Heart left ventricle (tissue), 16 donors: ENCODE measurements around the gene MAML3. TPM values are rescaled to one million over a fixed set of nuclear protein-coding genes. Genes with fewer than 3 reads are reported as not detected.

Source experiments
- ATAC-seq, 4 donors: fragments of 200-7000 bp; cut with Tn5 transposase; one replicate each; pipeline ENCODE4 v1.9.1; 2020 to 2022; ENCODE audit warnings: moderate library complexity in 4 of 4, mild to moderate bottlenecking in 3 of 4, moderate number of reproducible peaks in 1 of 4
- DNase-seq, 5 donors: peaks; one replicate each; pipeline ENCODE4 v3.0.0-alpha.2; 2020
- H3K27ac ChIP-seq, 12 donors: fragments of 200-600 bp; sonication (generic) in 4 of 12; one replicate each; pipeline versions ENCODE4 v1.5.0 to v1.8.0; 2016 to 2022; ENCODE audit warnings: mild to moderate bottlenecking in 2 of 12
- H3K27me3 ChIP-seq, 9 donors: fragments of 200-600 bp; sonication (generic) in 2 of 9; one replicate each; pipeline versions ENCODE4 v1.5.1 to v1.8.0; 2016 to 2022; ENCODE audit warnings: mild to moderate bottlenecking in 3 of 9
- H3K36me3 ChIP-seq, 9 donors: fragments of 200-600 bp; sonication (generic) in 2 of 9; one replicate each; pipeline versions ENCODE4 v1.5.0 to v1.8.0; 2018 to 2022; ENCODE audit warnings: mild to moderate bottlenecking in 2 of 9
- H3K4me1 ChIP-seq, 12 donors: fragments of 200-600 bp; sonication (generic) in 4 of 12; one replicate each; pipeline versions ENCODE4 v1.5.0 to v1.8.0; 2016 to 2022; ENCODE audit warnings: mild to moderate bottlenecking in 3 of 12
- H3K4me3 ChIP-seq, 12 donors: fragments of 200-600 bp; sonication (generic) in 4 of 12; one replicate each; pipeline versions ENCODE4 v1.5.0 to v1.8.0; 2017 to 2022; ENCODE audit warnings: mild to moderate bottlenecking in 9 of 12, moderate library complexity in 4 of 12
- H3K9me3 ChIP-seq, 12 donors: fragments of 200-600 bp; sonication (generic) in 4 of 12; one replicate each; pipeline versions ENCODE4 v1.5.0 to v1.8.0; 2016 to 2022; ENCODE audit warnings: mild to moderate bottlenecking in 1 of 12
- CTCF ChIP-seq, 12 donors: fragments of 200-600 bp; sonication (generic) in 4 of 12; IDR thresholded peaks; one replicate each; pipeline versions ENCODE4 v1.5.0 to v1.8.0; 2018 to 2022; ENCODE audit warnings: antibody characterized with exemption in 12 of 12, mild to moderate bottlenecking in 5 of 12
- POLR2A ChIP-seq, 2 donors: fragments of 450-650 bp; IDR thresholded peaks; one replicate each; pipeline ENCODE4 v1.6.1; 2017; ENCODE audit warnings: antibody characterized with exemption in 2 of 2, mild to moderate bottlenecking in 2 of 2, moderate library complexity in 2 of 2
- WGBS, 4 donors: extraction: QIAGEN DNeasy Blood & Tissue Kit in 2 of 4; methylation state at CpG; one replicate each; pipeline versions ENCODE4 v1.1.5 to v1.1.7; 2013 to 2018; 5-methylcytosine and 5-hydroxymethylcytosine counted together
- intact Hi-C, 10 donors: fragments of 100-400 bp; cut with DNase I; formaldehyde crosslinking; loops; one replicate each; pipeline versions ENCODE4 v1.11.1 to v1.14.2; 2022
- polyA plus RNA-seq, 2 donors: library from polyadenylated mRNA; stranded (reverse); fragments of 200-250 nt; gene quantifications; one replicate each; pipeline ENCODE4 v1.2.3, GENCODE V29; 2013
- total RNA-seq, 9 donors: library from RNA; depleted of rRNA in 2 of 9; stranded (reverse); fragments of >200 nt in 2 of 9; fragmentation: NEBNext Ultra II Directional in 3 of 9; extraction: Animal tissue kit (Norgen Biotek cat#: 25700) in 3 of 9; gene quantifications; one replicate each; pipeline versions ENCODE4 v1.1.0 to v1.2.4, GENCODE V29; 2016 to 2023
- donor health status: ischemic (EF 13 %, LVEDD 7.1; RV severe dilation, severe dysfunction).
- donor health status: healthy with polysubstance abuse.
- donor health status: DM: no; HTN: yes; CAD: no.
- donor health status: DM: no; HTN: no; CAD: no.
- donor health status: ischemic (EF 25% LVEDD 6.9; RV normal size, moderate dysfunction).
- donor health status: ischemic (EF 25% LVEDD 5.7; RV mildly dilated, moderate dysfunction).
- donor health status: healthy.
- donor health status: DM: yes; HTN: yes; CAD: no.
- donor health status: ischemic (EF 35%, LVEDD 5.7; RV mildly dilated, moderate dysfunction).
- donor health status: nonischemic (EF 11% LVEDD 7.7; RV severe dilation, severe dysfunction).
- donor health status: DM: yes; HTN: yes; CAD: no.
- donor health status: PGD.
- donor health status: ischemic (EF 29% LVEDD 5.4; RV normal size, mild dysfunction).
- donor health status: nonischemic (EF 23%, LVEDD 6.1; RV moderate dilation, normal function).

The MAML3 gene
- total and polyA plus RNA-seq, 11 donors, result 0.76 to 5.9 (median 2.4) TPM

GRCh38 chr4:139839403-139840031 is 314.5 kb downstream of the MAML3 start:
- 60 to 75% (median 67%) methylated on average over 6 of the region's 6 CpGs for WGBS, 4 donors
- intact Hi-C loops, result no loop called here
- no peaks in the 10 kb centered on the region for H3K27me3 ChIP-seq
- peaks cover 0 to 29% (median 8%) of the 10 kb centered on the region in 12 donors for H3K4me1 ChIP-seq
- H3K36me3 ChIP-seq, result no peaks in the 10 kb centered on the region
- ATAC-seq (no peak), DNase-seq (no peak)
- TF ChIP-seq POLR2A (IDR thresholded peaks at IDR 0.05) (no peak), CTCF (IDR thresholded peaks at IDR 0.05) (no peak)
- no peak overlapping the region for H3K27ac ChIP-seq
- H3K9me3 ChIP-seq, result no peaks in the 10 kb centered on the region
- no peak overlapping the region for H3K4me3 ChIP-seq

DNA sequence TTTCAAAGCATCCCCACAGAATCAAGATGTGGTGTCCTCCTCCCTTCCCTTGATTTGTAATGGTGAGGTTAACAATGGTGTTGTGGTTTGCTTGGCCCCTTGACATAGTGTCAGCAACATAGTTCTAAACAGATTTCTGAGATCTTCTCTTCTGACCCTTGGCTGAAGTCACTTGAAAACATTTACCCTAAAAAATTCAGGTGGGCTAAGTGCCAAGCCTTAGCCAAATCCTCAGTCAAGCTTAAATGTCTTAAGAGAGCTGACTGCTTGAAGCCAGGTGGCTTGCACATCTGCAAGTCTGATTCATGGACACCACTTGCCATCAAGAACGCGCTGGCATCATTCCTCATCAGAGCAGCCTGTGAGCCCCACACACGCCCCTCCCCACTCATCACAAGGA is 315.2 kb downstream of the MAML3 start:
- H3K9me3 ChIP-seq, result no peaks in the 10 kb centered on the region
- no peak for TF ChIP-seq CTCF (IDR thresholded peaks at IDR 0.05)
- no peak for TF ChIP-seq POLR2A (IDR thresholded peaks at IDR 0.05)
- H3K27me3 ChIP-seq, result no peaks in the 10 kb centered on the region
- H3K36me3 ChIP-seq, result no peaks in the 10 kb centered on the region
- no peak overlapping the region for H3K27ac ChIP-seq
- ATAC-seq (no peak), DNase-seq (no peak)
- H3K4me3 ChIP-seq, result no peak overlapping the region
- H3K4me1 ChIP-seq, result peaks cover 0 to 28% (median 8%) of the 10 kb centered on the region in 12 donors
- WGBS, 4 donors, result 88 to 96% (median 91%) methylated on average over 3 of the region's 3 CpGs
- intact Hi-C loops, result no loop called here

DNA sequence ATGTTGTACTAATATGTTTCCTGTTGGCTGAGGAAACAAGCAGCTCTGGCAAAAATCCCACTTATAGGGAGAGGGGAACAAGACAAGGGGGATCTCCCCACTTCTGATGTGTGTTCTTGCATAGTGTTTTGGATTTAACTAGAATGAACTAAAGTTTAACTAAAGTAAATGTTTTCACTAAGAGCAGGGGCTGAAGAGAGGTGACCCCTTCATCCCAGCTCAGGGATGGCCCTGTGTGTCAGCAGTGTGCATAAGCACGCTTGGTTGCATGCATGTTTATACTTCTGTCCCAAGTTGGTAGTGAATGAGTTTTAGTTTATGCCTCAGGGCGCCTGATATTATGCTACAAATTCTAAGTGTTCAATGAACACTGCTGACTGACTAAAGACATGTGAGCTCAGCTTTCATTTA is 319.0 kb downstream of the MAML3 start:
- Histone ChIP-seq H3K27ac (no peak overlapping the region), H3K27me3 (no peaks in the 10 kb centered on the region), H3K36me3 (no peaks in the 10 kb centered on the region), H3K9me3 (no peaks in the 10 kb centered on the region), H3K4me1 (peaks cover 0 to 26% (median 5%) of the 10 kb centered on the region in 12 donors), H3K4me3 (no peak overlapping the region)
- no peak for DNase-seq
- ATAC-seq, result no peak
- 90 to 96% (median 94%) methylated on average over 2 of the region's 2 CpGs for WGBS, 4 donors
- intact Hi-C loops, result no loop called here
- TF ChIP-seq CTCF (IDR thresholded peaks at IDR 0.05), result no peak
- TF ChIP-seq POLR2A (IDR thresholded peaks at IDR 0.05), result no peak

GRCh38 chr4:139834226-139834662 is 319.7 kb downstream of the MAML3 start:
- intact Hi-C loops, result no loop called here
- Histone ChIP-seq H3K36me3 (no peaks in the 10 kb centered on the region), H3K4me1 (peaks cover 0 to 18% (median 4%) of the 10 kb centered on the region in 12 donors), H3K27ac (no peak overlapping the region), H3K27me3 (no peaks in the 10 kb centered on the region), H3K4me3 (no peak overlapping the region), H3K9me3 (no peaks in the 10 kb centered on the region)
- ATAC-seq (no peak), DNase-seq (no peak)
- 96 to 97% (median 97%) methylated on average over 8 of the region's 8 CpGs for WGBS, 4 donors
- TF ChIP-seq CTCF (IDR thresholded peaks at IDR 0.05), result no peak
- no peak for TF ChIP-seq POLR2A (IDR thresholded peaks at IDR 0.05)
